Transverse colon (tissue), 3 donors: ENCODE data around the gene KRT23.

ENCODE experiments used
- EP300 ChIP-seq: sonication (generic); formaldehyde crosslinking; IDR thresholded peaks from one replicate; pipeline ENCODE4 v1.6.1; 2017; ENCODE audit warnings: antibody characterized with exemption, low read depth
- TF ChIP-seq, protein P1 (sequence below), 5 experiments: fragments of 200-600 bp in 3 of 5; fragments of 450-650 bp in 2 of 5; sonication (generic) in 3 of 5; IDR thresholded peaks; 1 replicate in 2 of 5; 2 replicates in 3 of 5; pipeline ENCODE4 v1.5.1; 2016 to 2017; ENCODE audit warnings: antibody characterized with exemption in 5 of 5, inconsistent platforms in 3 of 5, mild to moderate bottlenecking in 2 of 5, moderate library complexity in 1 of 5

DNA sequence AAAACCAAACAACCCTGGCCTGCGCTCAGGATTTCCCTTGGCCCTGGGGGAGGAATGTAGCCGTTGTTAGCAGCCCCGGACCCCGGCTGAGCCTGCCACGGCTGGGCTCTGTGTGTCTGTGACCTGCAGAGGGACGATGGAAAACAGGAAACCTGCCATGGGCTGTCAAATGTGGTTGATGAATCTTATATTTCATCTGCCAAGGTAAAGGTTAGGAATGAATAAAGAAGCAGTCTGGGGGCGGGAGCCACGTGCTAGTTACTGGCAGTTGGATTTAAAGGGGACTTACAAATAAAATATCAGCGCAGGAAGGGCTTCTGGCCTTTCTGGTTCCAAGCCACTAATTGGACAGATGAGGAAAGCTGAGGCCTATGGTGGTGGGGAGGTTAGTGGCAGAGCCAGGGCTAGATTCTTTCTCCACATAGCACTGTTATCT is at the start of gene KRT23:
- TF ChIP-seq, protein P1, sequence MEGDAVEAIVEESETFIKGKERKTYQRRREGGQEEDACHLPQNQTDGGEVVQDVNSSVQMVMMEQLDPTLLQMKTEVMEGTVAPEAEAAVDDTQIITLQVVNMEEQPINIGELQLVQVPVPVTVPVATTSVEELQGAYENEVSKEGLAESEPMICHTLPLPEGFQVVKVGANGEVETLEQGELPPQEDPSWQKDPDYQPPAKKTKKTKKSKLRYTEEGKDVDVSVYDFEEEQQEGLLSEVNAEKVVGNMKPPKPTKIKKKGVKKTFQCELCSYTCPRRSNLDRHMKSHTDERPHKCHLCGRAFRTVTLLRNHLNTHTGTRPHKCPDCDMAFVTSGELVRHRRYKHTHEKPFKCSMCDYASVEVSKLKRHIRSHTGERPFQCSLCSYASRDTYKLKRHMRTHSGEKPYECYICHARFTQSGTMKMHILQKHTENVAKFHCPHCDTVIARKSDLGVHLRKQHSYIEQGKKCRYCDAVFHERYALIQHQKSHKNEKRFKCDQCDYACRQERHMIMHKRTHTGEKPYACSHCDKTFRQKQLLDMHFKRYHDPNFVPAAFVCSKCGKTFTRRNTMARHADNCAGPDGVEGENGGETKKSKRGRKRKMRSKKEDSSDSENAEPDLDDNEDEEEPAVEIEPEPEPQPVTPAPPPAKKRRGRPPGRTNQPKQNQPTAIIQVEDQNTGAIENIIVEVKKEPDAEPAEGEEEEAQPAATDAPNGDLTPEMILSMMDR (IDR thresholded peaks at IDR 0.05) = no peak
- TF ChIP-seq EP300 = no peak
